ENCODE data around the gene CAPN12. TPM values are rescaled to one million over a fixed set of nuclear protein-coding genes. Genes with fewer than 3 reads are reported as not detected.

The CAPN12 gene
- total and polyA plus RNA-seq, 4 donors, result 2.0 to 17.8 (median 6.0) TPM

- H3K36me3 ChIP-seq (ENCODE audit: control insufficient read depth in 4 of 4, insufficient read depth in 4 of 4, low read length in 4 of 4), result no peaks in the 10 kb centered on the region
- no peaks in the 10 kb centered on the region for H3K9me3 ChIP-seq (ENCODE audit: control insufficient read depth in 4 of 4, insufficient read depth in 3 of 4, low read length in 3 of 4)
- peak overlapping the region; percentile 8 for H3K4me3 ChIP-seq
- DNase-seq (peak; percentile 76 to 90 (median 87)), ATAC-seq (ENCODE audit: insufficient read depth, low FRiP score) (peak; percentile 84)
- peaks cover 0 to 2% (median 0%) of the 10 kb centered on the region in 5 donors for H3K4me1 ChIP-seq (ENCODE audit: control insufficient read depth in 5 of 5, insufficient read depth in 5 of 5, low read length in 5 of 5)
- TF ChIP-seq CTCF (IDR thresholded peaks at IDR 0.05; ENCODE audit: control extremely low read depth, extremely low read depth), result peak; percentile 66
- no peaks in the 10 kb centered on the region for H3K27me3 ChIP-seq (ENCODE audit: control insufficient read depth in 3 of 3, insufficient read depth in 3 of 3, low read length in 2 of 3)
- peak overlapping the region in 1 of 2 donors; percentile 93 for H3K27ac ChIP-seq (ENCODE audit: low read depth in 1 of 2, low read length in 1 of 2)
- WGBS, 2 donors, result 7 to 13% methylated on average over 39 to 42 of the region's 42 CpGs
- H3K9ac ChIP-seq (ENCODE audit: insufficient read depth in 1 of 2, low read length in 2 of 2), result no peak overlapping the region
Measured at GRCh38 chr19:38769635-38770211, 25.4 kb upstream of the CAPN12 start.

- Histone ChIP-seq H3K9me3 (ENCODE audit: control insufficient read depth in 4 of 4, insufficient read depth in 3 of 4, low read length in 3 of 4) (no peaks in the 10 kb centered on the region), H3K4me3 (no peak overlapping the region), H3K27ac (ENCODE audit: low read depth in 1 of 2, low read length in 1 of 2) (no peak overlapping the region), H3K9ac (ENCODE audit: insufficient read depth in 1 of 2, low read length in 2 of 2) (no peak overlapping the region), H3K27me3 (ENCODE audit: control insufficient read depth in 3 of 3, insufficient read depth in 3 of 3, low read length in 2 of 3) (no peaks in the 10 kb centered on the region), H3K36me3 (ENCODE audit: control insufficient read depth in 4 of 4, insufficient read depth in 4 of 4, low read length in 4 of 4) (no peaks in the 10 kb centered on the region), H3K4me1 (ENCODE audit: control insufficient read depth in 5 of 5, insufficient read depth in 5 of 5, low read length in 5 of 5) (peaks cover 0 to 2% (median 0%) of the 10 kb centered on the region in 5 donors)
- no peak for TF ChIP-seq CTCF (IDR thresholded peaks at IDR 0.05; ENCODE audit: control extremely low read depth, extremely low read depth)
- ATAC-seq (ENCODE audit: insufficient read depth, low FRiP score), result no peak
- 88 to 93% methylated on average over 10 of the region's 10 CpGs for WGBS, 2 donors
- no peak for DNase-seq
Measured at GRCh38 chr19:38766276-38767047, 22.2 kb upstream of the CAPN12 start.

- Histone ChIP-seq H3K27ac (ENCODE audit: low read depth in 1 of 2, low read length in 1 of 2) (no peak overlapping the region), H3K36me3 (ENCODE audit: control insufficient read depth in 4 of 4, insufficient read depth in 4 of 4, low read length in 4 of 4) (no peaks in the 10 kb centered on the region), H3K4me1 (ENCODE audit: control insufficient read depth in 5 of 5, insufficient read depth in 5 of 5, low read length in 5 of 5) (peaks cover 0 to 2% (median 0%) of the 10 kb centered on the region in 5 donors), H3K9ac (ENCODE audit: insufficient read depth in 1 of 2, low read length in 2 of 2) (no peak overlapping the region), H3K9me3 (ENCODE audit: control insufficient read depth in 4 of 4, insufficient read depth in 3 of 4, low read length in 3 of 4) (no peaks in the 10 kb centered on the region), H3K4me3 (no peak overlapping the region), H3K27me3 (ENCODE audit: control insufficient read depth in 3 of 3, insufficient read depth in 3 of 3, low read length in 2 of 3) (no peaks in the 10 kb centered on the region)
- no peak for DNase-seq
- no peak for ATAC-seq (ENCODE audit: insufficient read depth, low FRiP score)
- no peak for TF ChIP-seq CTCF (IDR thresholded peaks at IDR 0.05; ENCODE audit: control extremely low read depth, extremely low read depth)
- 96 to 100% methylated on average over 2 of the region's 2 CpGs for WGBS, 2 donors
Measured at GRCh38 chr19:38765214-38765613, 20.9 kb upstream of the CAPN12 start.

Measured in lung (tissue), 12 donors.